ENCODE data around the gene CNN1.

CNN1 gene

DNA sequence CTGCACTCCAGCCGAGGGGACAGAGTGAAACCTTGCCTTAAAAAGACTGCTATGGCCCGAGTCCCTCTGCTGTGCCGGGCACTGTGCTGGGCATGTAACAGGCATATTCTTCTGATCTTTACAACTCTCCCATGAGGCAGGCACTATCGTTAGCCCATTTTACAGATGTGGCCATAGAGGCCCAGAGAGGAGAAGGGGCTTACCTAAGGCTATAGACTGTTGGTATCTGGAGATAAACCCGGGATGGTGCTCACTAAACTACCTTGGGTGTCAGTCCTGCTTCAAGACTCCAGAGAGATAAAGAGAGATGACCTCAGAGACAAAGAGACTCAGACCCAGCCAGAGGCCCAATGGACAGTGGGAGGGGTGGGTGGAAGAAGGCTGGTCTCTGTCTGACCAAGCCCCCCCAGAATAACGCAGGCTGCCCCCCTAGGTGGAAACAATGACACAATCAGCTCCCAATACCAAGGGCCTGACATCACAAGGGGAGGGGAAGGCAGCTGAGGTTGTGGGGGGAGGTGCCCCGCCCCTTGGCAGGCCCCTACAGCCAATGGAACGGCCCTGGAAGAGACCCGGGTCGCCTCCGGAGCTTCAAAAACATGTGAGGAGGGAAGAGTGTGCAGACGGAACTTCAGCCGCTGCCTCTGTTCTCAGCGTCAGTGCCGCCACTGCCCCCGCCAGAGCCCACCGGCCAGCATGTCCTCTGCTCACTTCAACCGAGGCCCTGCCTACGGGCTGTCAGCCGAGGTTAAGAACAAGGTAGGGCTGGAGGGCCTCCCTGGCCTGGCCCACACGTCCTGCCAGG is at the start of gene CNN1:
Gene CNN1 (plus strand): TSS at position 620 of the 805 bp plus-strand sequence. CDS start 77 bp downstream, at position 697.
- DNase-seq: peak; percentile 98

GRCh38 chr19:11489378-11489777 is 49.3 kb upstream of the CNN1 start:
- no peak for DNase-seq

- no peak for DNase-seq
Measured at GRCh38 chr19:11494634-11495285, 43.9 kb upstream of the CNN1 start.

- DNase-seq: no peak
Measured at GRCh38 chr19:11495481-11495880, 43.2 kb upstream of the CNN1 start.

GRCh38 chr19:11495885-11496284 is 42.8 kb upstream of the CNN1 start:
- DNase-seq: no peak

- DNase-seq: peak; percentile 94
Measured at GRCh38 chr19:11496391-11497163, 42.1 kb upstream of the CNN1 start.

- no peak for DNase-seq
Measured at GRCh38 chr19:11499220-11499726, 39.4 kb upstream of the CNN1 start.

DNA sequence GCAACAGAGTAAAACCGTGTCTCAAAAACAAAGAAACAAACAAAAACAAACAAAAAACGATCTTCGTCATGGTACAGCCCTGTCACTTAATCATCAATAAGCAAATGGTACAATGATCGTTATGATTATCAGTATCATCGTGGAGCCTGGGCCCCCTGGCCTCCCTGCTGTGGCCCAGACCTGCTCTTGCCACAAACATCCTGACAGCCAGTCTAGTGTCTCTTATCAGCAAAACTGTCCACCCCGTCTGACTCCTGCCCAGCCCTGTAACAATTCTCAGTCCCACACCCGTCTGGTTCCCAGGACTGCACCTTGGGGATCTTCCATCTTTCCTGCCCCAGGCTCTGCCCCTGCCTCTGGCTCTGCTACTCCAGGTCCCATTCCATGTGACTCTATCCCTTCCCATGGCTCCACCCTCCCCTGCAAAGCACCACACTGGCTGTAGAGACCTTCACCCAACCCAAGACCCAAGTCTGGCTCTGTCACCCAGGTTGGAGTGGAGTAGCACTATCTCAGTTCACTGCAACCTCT is 38.7 kb upstream of the CNN1 start:
- DNase-seq: peak; percentile 82

DNA sequence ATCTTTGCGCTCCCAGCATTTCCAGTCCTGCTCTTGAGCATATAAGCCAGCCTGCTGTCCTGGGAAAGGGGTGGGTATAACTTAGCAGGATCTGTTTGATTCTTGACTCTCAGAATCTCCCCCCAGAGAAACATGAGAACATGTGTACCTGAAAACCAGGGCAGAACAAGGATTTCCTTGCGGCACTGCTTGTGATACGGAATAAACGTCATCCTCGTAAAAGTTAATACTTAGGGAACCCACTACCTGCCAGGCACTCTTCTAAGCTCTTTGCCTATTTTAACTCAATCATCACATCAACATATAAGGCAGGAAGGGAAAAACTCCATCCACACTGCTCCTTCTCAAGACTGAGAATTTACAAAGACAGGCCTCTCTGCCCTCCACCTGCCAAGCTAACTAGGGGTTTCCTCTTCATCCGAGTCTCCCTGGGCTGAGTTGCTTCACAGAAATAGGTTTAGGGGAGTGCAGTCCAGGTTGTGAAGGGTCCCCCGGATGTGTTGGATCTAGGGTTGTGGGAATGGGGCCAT is 34.1 kb upstream of the CNN1 start:
- no peak for DNase-seq

DNA sequence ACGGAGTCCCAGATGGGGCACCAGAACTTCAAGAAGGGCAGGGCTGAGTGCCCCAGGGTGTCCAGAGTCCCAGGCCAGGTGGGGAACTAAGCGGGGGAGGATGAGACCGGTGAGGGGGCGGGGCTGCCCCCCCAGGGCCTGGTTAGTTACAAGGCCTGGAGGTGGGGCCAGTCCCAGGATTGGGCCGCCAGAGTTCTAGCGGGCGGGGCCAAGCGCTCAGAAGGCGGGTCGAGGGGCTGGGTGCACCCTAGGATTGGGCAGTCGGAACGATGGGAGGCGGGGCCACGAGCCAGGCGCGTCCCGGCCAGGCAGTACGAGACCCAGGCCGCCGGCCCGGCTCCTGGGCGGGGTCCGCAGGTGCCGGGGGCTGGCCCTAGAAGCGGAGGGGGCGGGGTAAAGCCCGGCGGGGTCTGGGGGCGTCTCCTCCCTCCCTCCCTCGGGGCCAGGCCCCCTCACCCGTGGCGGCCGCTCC is 33.6 kb upstream of the CNN1 start:
- peak; percentile 99 for DNase-seq

- peak; percentile 94 for DNase-seq
Measured at GRCh38 chr19:11505504-11506100, 33.0 kb upstream of the CNN1 start, which contains the start of gene ZNF653. Gene ZNF653, minus strand, starts transcription at chr19:11505839. Its CDS starts 53 bp downstream, at chr19:11505786.

DNA sequence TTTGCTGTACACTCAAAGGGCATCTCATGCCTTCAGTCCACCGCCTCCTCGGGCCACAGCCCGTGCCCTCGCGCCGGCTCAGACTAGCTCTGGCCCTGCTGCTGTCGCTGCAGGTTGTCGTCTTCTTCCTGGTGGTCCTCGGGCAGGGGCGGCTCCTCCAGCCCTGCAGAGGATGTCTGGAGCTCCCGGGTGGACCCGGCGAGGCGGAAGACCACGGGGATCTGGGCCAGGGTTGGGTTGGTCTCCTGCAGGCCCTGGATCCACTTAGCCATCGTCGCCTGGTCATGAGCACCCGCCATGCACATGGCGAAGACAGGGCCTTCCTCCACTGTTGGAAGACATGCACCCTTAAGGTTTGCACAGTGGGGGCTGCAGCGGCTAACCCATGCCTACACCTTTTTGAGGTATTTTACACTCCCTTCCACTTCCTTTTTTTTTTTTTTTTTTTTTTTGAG is 32.5 kb upstream of the CNN1 start:
- no peak for DNase-seq

GRCh38 chr19:11506967-11507366 is 31.7 kb upstream of the CNN1 start:
- DNase-seq: peak; percentile 66

- DNase-seq: no peak
Measured at GRCh38 chr19:11507370-11508078, 31.1 kb upstream of the CNN1 start.

DNA sequence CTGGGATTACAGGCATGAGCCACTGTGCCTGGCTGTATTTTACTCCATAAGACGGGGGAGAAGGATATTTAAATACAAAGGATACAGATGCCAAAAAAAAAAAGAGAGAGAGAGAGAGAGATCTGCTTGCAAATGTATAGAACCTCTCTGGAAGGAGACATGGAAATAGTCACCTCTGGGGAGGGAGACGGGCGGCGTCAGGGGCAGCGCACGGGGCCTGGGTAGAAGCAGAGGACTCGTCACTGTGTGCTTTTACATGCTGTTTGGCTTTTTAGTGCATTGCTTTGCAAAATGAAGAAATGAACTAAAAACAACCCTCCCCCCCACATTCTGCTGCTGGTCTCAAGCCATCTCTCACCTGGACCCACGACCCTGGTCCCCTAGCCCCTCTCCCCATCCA is 28.2 kb upstream of the CNN1 start:
- DNase-seq: no peak

GRCh38 chr19:11513946-11514345 is 24.7 kb upstream of the CNN1 start:
- DNase-seq: no peak

DNA sequence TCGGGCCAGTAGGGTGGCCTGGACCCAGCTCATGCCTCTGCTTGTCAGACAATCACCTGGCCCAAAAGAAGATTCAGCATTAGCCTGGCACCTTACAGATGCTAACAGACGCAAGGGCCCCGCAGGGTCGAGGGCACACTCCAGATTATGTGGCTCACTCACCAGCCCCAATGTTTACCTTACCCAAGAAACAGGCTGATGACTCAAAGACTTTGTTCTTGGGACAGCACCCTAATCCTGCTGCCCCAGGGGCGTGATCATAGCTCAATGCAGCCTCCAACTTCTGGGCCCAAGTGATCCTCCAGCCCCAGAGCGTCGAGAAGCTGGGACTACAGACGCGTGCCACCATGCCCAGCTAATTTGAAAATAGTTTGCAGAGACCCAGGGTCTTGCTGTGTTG is 19.5 kb upstream of the CNN1 start:
- DNase-seq: no peak

DNA sequence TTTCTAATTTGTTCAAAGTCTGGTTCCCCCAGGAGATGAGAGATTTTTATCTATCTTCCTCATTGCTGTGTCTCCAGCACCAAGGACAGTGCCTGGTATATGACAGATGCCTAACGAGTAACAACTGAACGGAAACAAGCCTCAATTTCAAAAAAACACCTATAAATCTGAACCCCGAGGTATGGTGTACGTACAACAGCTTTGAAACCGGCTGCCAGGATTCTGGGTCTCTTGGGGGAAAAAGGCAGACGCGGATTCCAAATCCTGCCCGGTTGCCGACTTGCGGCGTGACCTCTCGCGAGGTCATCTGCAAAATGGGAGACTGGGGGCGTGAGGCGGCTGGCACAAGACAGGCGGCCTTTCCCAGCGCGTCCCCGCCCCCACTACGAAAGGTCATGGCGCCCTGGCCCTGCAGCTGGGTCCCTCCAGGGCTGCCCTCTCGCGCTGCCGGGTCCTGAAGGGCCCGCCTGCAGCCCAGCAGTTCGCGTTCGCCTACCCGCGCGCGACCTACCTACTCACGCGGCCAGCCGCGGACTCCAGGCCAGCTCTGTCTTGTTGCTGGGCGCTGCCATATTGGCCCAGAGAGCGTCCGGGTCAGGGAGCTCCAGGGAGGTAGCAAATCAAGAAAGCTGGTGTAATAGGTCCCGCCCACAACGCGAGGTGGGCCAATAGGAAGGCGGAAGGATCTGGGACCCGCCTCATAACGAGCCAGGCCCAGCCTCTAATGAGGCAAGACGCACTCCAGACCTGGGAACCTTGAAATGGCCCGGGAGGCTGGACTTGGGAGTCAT is 9.9 kb upstream of the CNN1 start, which contains the start of gene ECSIT:
Gene ECSIT (minus strand): TSS at position 584 of the 791 bp plus-strand sequence. CDS start 9,964 bp downstream, outside the sequence.
- DNase-seq: peak; percentile 100

DNA sequence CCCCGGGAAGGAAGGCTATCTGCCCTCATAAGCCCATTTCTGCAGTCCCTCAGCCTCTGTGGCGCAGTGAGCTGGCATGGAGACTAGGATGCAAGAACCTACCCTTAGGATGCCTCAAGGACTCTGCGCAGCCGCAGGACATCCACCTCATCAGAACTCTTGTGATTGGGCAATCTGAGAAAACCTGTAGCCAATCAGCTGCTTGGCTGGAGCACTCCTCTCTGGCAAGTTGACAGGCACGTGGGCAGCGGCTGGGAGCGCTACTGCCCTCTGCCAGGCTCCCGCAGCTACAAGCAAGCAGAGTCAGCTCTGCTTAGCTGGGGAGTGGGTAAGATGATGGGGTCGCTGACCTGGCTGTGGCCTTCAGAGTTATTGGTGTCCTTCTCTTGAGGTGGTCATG is 8.2 kb upstream of the CNN1 start:
- DNase-seq: peak; percentile 93

DNA sequence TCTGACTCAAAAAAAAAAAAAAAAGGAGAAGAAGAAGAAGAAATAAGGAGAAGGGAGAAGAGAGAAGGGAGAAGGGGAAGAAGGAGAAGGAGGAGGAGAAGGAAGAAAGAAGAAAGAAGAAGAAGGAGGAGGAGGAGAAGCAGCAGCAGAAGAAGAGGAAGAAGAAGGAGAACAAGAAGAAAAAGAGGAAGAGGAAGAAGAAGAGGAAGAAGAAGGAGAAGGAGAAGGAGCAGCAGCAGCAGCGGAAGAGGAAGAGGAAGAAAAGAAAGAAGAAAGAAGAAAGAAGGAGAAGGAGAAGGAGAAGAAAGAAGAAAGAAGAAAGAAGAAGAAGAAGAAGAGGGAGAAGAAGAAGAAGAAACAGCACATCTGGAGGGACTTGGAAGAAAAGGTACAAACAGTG is 4.1 kb upstream of the CNN1 start:
- no peak for DNase-seq
